ENCODE results near the gene SLAMF1.

SLAMF1 gene

GRCh38 chr1:160643138-160643537, 3.7 kb downstream of the SLAMF1 start:
- no peak for DNase-seq (ENCODE audit: low read depth, low spot score)
- Histone ChIP-seq H3K9ac (ENCODE audit: insufficient read length, low read depth) (no peak overlapping the region), H3K9me3 (ENCODE audit: insufficient read depth, low read length) (no peaks in the 10 kb centered on the region), H3K36me3 (ENCODE audit: insufficient read depth, insufficient read length, low read length) (no peaks in the 10 kb centered on the region), H3K4me1 (ENCODE audit: insufficient read depth, insufficient read length) (no peaks in the 10 kb centered on the region), H3K27me3 (ENCODE audit: insufficient read depth, insufficient read length) (peaks cover 2% of the 10 kb centered on the region), H3K4me3 (ENCODE audit: insufficient read length, low read depth) (no peak overlapping the region)
- no peak for TF ChIP-seq ZNF274 (IDR thresholded peaks at IDR 0.05; ENCODE audit: low read depth, low read length)
- TF ChIP-seq YY1 (IDR thresholded peaks at IDR 0.05; ENCODE audit: insufficient read depth, insufficient read length) = no peak

DNA sequence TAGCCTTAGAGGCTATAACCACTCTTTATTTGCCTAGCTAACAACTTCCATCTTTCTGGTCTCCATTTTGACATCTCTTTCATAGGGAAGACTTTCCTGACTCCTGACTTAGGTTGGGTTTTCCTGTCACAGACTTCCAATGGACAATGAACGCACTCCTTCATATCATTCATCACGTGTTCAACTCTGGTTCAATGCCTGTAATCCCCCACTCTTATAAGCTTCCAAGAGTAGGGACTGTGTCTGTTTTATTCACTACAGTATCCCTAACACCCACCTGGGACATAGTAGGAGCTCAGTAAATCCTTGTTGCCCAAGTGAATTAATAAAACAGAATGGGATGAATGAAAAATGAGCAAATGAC, 4.6 kb downstream of the SLAMF1 start:
- no peaks in the 10 kb centered on the region for H3K27me3 ChIP-seq (ENCODE audit: insufficient read depth, insufficient read length)
- H3K4me1 ChIP-seq (ENCODE audit: insufficient read depth, insufficient read length) = no peaks in the 10 kb centered on the region
- no peaks in the 10 kb centered on the region for H3K36me3 ChIP-seq (ENCODE audit: insufficient read depth, insufficient read length, low read length)
- H3K9ac ChIP-seq (ENCODE audit: insufficient read length, low read depth) = no peak overlapping the region
- DNase-seq (ENCODE audit: low read depth, low spot score) = no peak
- TF ChIP-seq YY1 (IDR thresholded peaks at IDR 0.05; ENCODE audit: insufficient read depth, insufficient read length) (no peak), SUZ12 (IDR thresholded peaks at IDR 0.05; ENCODE audit: extremely low read depth, insufficient read depth, insufficient read length) (no peak), ZNF274 (IDR thresholded peaks at IDR 0.05; ENCODE audit: low read depth, low read length) (no peak)
- H3K4me3 ChIP-seq (ENCODE audit: insufficient read length, low read depth) = no peak overlapping the region
- no peaks in the 10 kb centered on the region for H3K9me3 ChIP-seq (ENCODE audit: insufficient read depth, low read length)

- Histone ChIP-seq H3K4me1 (ENCODE audit: insufficient read depth, insufficient read length) (no peaks in the 10 kb centered on the region), H3K9ac (ENCODE audit: insufficient read length, low read depth) (no peak overlapping the region), H3K27me3 (ENCODE audit: insufficient read depth, insufficient read length) (no peaks in the 10 kb centered on the region), H3K4me3 (ENCODE audit: insufficient read length, low read depth) (no peak overlapping the region), H3K36me3 (ENCODE audit: insufficient read depth, insufficient read length, low read length) (no peaks in the 10 kb centered on the region), H3K9me3 (ENCODE audit: insufficient read depth, low read length) (no peaks in the 10 kb centered on the region)
- no peak for TF ChIP-seq ZNF274 (IDR thresholded peaks at IDR 0.05; ENCODE audit: low read depth, low read length)
- no peak for TF ChIP-seq SUZ12 (IDR thresholded peaks at IDR 0.05; ENCODE audit: extremely low read depth, insufficient read depth, insufficient read length)
- TF ChIP-seq YY1 (IDR thresholded peaks at IDR 0.05; ENCODE audit: insufficient read depth, insufficient read length) = no peak
- no peak for DNase-seq (ENCODE audit: low read depth, low spot score)
Observed at GRCh38 chr1:160641323-160642280, 5.2 kb downstream of the SLAMF1 start.

DNA sequence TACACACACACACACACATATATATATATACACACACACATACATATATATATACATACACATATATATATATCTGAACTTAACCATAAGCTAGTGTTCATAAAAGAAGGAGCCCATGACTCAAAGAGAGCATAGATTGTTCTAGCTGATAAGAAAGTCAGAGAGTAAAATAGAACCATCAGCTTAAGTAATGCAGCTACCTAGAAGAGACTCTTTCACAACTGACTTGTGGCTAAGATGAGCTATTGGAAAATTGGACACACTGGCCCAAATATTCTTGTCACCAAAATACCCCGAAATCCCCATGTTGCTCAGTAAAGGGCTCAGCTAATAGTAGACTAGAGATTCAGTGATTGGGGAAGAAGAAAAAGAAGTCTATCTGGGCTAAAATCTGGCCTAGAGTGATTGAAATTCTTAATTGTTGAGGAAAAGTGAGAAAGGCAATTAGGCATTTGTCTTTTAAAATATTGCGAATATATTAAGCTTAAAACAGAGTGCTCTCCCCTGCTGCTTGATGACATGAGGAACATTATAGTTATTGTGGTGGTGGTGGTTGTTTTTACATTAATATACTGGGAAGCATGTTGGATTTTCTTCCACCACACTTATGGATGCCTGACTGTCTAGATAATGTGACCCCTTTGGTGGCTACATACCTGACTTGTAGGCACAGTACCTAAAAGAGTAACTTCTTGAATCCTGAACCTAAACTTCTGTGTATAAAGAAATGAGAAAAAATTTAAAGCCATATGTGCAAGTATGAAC, 6.3 kb downstream of the SLAMF1 start:
- H3K36me3 ChIP-seq (ENCODE audit: insufficient read depth, insufficient read length, low read length) = no peaks in the 10 kb centered on the region

DNA sequence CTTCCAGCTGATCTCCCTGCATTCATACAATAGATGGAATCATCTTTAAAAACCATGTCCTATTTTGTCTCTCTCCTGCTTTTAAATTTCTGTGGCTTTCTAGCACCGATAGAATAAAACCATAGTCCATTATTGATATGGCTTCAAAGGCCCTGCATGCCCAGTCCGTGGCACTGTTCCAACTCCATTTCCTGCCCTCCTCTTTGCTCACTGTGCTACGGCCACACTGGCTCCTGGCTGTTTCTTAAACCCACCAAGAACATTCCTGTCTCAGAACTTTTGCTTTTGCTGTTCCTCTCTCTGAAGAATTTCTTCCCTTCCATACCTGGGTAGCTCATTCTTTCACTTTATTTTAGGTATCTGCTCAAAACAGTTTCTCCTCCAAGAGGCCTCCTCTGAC, 7.2 kb downstream of the SLAMF1 start:
- Histone ChIP-seq H3K9ac (ENCODE audit: insufficient read length, low read depth) (no peak overlapping the region), H3K4me1 (ENCODE audit: insufficient read depth, insufficient read length) (peaks cover 6% of the 10 kb centered on the region), H3K9me3 (ENCODE audit: insufficient read depth, low read length) (no peaks in the 10 kb centered on the region), H3K4me3 (ENCODE audit: insufficient read length, low read depth) (no peak overlapping the region), H3K36me3 (ENCODE audit: insufficient read depth, insufficient read length, low read length) (no peaks in the 10 kb centered on the region), H3K27me3 (ENCODE audit: insufficient read depth, insufficient read length) (no peaks in the 10 kb centered on the region)
- DNase-seq (ENCODE audit: low read depth, low spot score) = no peak
- no peak for TF ChIP-seq SUZ12 (IDR thresholded peaks at IDR 0.05; ENCODE audit: extremely low read depth, insufficient read depth, insufficient read length)
- TF ChIP-seq YY1 (IDR thresholded peaks at IDR 0.05; ENCODE audit: insufficient read depth, insufficient read length) = no peak
- no peak for TF ChIP-seq ZNF274 (IDR thresholded peaks at IDR 0.05; ENCODE audit: low read depth, low read length)

More for the DNA sequence above, 6.3 kb downstream of the SLAMF1 start:
- H3K4me3 ChIP-seq (ENCODE audit: insufficient read length, low read depth) = no peak overlapping the region
- DNase-seq (ENCODE audit: low read depth, low spot score) = no peak
- peaks cover 6% of the 10 kb centered on the region for H3K4me1 ChIP-seq (ENCODE audit: insufficient read depth, insufficient read length)
- no peaks in the 10 kb centered on the region for H3K27me3 ChIP-seq (ENCODE audit: insufficient read depth, insufficient read length)
- TF ChIP-seq SUZ12 (IDR thresholded peaks at IDR 0.05; ENCODE audit: extremely low read depth, insufficient read depth, insufficient read length) (no peak), YY1 (IDR thresholded peaks at IDR 0.05; ENCODE audit: insufficient read depth, insufficient read length) (no peak), ZNF274 (IDR thresholded peaks at IDR 0.05; ENCODE audit: low read depth, low read length) (no peak)
- no peak overlapping the region for H3K9ac ChIP-seq (ENCODE audit: insufficient read length, low read depth)
- no peaks in the 10 kb centered on the region for H3K9me3 ChIP-seq (ENCODE audit: insufficient read depth, low read length)

GRCh38 chr1:160638926-160639325, 7.9 kb downstream of the SLAMF1 start:
- no peak for DNase-seq (ENCODE audit: low read depth, low spot score)
- no peak overlapping the region for H3K4me3 ChIP-seq (ENCODE audit: insufficient read length, low read depth)
- TF ChIP-seq SUZ12 (IDR thresholded peaks at IDR 0.05; ENCODE audit: extremely low read depth, insufficient read depth, insufficient read length) (no peak), ZNF274 (IDR thresholded peaks at IDR 0.05; ENCODE audit: low read depth, low read length) (no peak), YY1 (IDR thresholded peaks at IDR 0.05; ENCODE audit: insufficient read depth, insufficient read length) (no peak)
- H3K36me3 ChIP-seq (ENCODE audit: insufficient read depth, insufficient read length, low read length) = no peaks in the 10 kb centered on the region
- peaks cover 6% of the 10 kb centered on the region for H3K4me1 ChIP-seq (ENCODE audit: insufficient read depth, insufficient read length)
- no peaks in the 10 kb centered on the region for H3K9me3 ChIP-seq (ENCODE audit: insufficient read depth, low read length)
- H3K27me3 ChIP-seq (ENCODE audit: insufficient read depth, insufficient read length) = no peaks in the 10 kb centered on the region
- H3K9ac ChIP-seq (ENCODE audit: insufficient read length, low read depth) = no peak overlapping the region

DNA sequence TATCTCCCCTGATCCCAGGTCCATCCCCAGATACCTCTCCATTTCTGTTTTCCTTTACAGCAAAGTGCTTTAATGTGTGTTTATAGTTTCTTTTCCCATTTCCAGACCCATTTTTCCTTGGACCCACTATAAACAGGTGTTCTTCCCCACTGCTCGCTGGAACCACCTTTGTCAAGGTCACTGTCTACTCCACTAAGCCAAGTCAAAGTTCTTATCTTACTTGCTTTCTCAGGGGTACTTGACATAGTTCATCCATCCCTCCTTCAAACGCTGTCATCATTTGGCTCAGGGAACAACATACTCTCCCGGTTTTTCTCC, 8.3 kb downstream of the SLAMF1 start:
- Histone ChIP-seq H3K4me3 (ENCODE audit: insufficient read length, low read depth) (no peak overlapping the region), H3K4me1 (ENCODE audit: insufficient read depth, insufficient read length) (peaks cover 6% of the 10 kb centered on the region), H3K9ac (ENCODE audit: insufficient read length, low read depth) (no peak overlapping the region)

More for the DNA sequence above, 8.3 kb downstream of the SLAMF1 start:
- H3K36me3 ChIP-seq (ENCODE audit: insufficient read depth, insufficient read length, low read length) = no peaks in the 10 kb centered on the region
- no peak for DNase-seq (ENCODE audit: low read depth, low spot score)
- H3K27me3 ChIP-seq (ENCODE audit: insufficient read depth, insufficient read length) = no peaks in the 10 kb centered on the region
- H3K9me3 ChIP-seq (ENCODE audit: insufficient read depth, low read length) = no peaks in the 10 kb centered on the region
- TF ChIP-seq ZNF274 (IDR thresholded peaks at IDR 0.05; ENCODE audit: low read depth, low read length) (no peak), YY1 (IDR thresholded peaks at IDR 0.05; ENCODE audit: insufficient read depth, insufficient read length) (no peak), SUZ12 (IDR thresholded peaks at IDR 0.05; ENCODE audit: extremely low read depth, insufficient read depth, insufficient read length) (no peak)

Measured in NT2/D1 (cell line).